Muscle layer of duodenum (tissue), 2 donors: ENCODE measurements around the gene PSMD8.
"Not testable (repeated sequence)": the region's sequence is repeated elsewhere in the genome, so short reads cannot be mapped to it uniquely, and the experiment has no call there.

Source experiments
- H3K27ac ChIP-seq: one replicate; pipeline ENCODE4 v1.7.0; 2013; ENCODE audit warnings: mild to moderate bottlenecking, low read length
- H3K27me3 ChIP-seq: one replicate; pipeline ENCODE4 v1.7.0; 2013; ENCODE audit warnings: low read depth, mild to moderate bottlenecking, control low read depth, low read length
- H3K36me3 ChIP-seq, 2 donors: one replicate each; pipeline ENCODE4 v1.7.0; 2013; ENCODE audit warnings: low read length in 2 of 2, control low read depth in 1 of 2, mild to moderate bottlenecking in 1 of 2; ENCODE audit not compliant: insufficient read depth in 2 of 2, control insufficient read depth in 1 of 2
- H3K4me1 ChIP-seq, 2 donors: one replicate each; pipeline ENCODE4 v1.7.0; 2013; ENCODE audit warnings: low read length in 2 of 2, mild to moderate bottlenecking in 2 of 2, control low read depth in 1 of 2, moderate library complexity in 1 of 2; ENCODE audit not compliant: insufficient read depth in 2 of 2, control insufficient read depth in 1 of 2
- H3K4me3 ChIP-seq, 2 donors: one replicate each; pipeline ENCODE4 v1.7.0; 2013; ENCODE audit warnings: low read length in 2 of 2, low read depth in 1 of 2, mild to moderate bottlenecking in 1 of 2
- H3K9me3 ChIP-seq, 2 donors: one replicate each; pipeline ENCODE4 v1.7.0; 2013; ENCODE audit warnings: low read length in 2 of 2, control low read depth in 1 of 2, mild to moderate bottlenecking in 1 of 2; ENCODE audit not compliant: control insufficient read depth in 1 of 2
- donor health status: healthy.

PSMD8 gene

GRCh38 chr19:38413416-38413815 is 39.0 kb downstream of the PSMD8 start:
- Histone ChIP-seq H3K4me3 (no peak overlapping the region), H3K27me3 (no peaks in the 10 kb centered on the region), H3K9me3 (no peaks in the 10 kb centered on the region), H3K4me1 (peaks cover 0 to 11% of the 10 kb centered on the region in 2 donors), H3K27ac (no peak overlapping the region), H3K36me3 (no peaks in the 10 kb centered on the region)

GRCh38 chr19:38417146-38417543 is 42.8 kb downstream of the PSMD8 start:
- Histone ChIP-seq H3K27me3 (no peaks in the 10 kb centered on the region), H3K4me3 (no peak overlapping the region), H3K36me3 (no peaks in the 10 kb centered on the region), H3K9me3 (no peaks in the 10 kb centered on the region), H3K27ac (no peak overlapping the region), H3K4me1 (peaks cover 0 to 12% of the 10 kb centered on the region in 2 donors)

GRCh38 chr19:38417544-38418506 is 43.5 kb downstream of the PSMD8 start:
- Histone ChIP-seq H3K27ac (no peak overlapping the region), H3K4me1 (peaks cover 0 to 12% of the 10 kb centered on the region in 2 donors), H3K36me3 (no peaks in the 10 kb centered on the region), H3K27me3 (no peaks in the 10 kb centered on the region), H3K4me3 (peak overlapping the region in 1 of 2 donors; percentile 55), H3K9me3 (no peaks in the 10 kb centered on the region)

- Histone ChIP-seq H3K27me3 (no peaks in the 10 kb centered on the region), H3K4me1 (peaks cover 0 to 12% of the 10 kb centered on the region in 2 donors), H3K4me3 (no peak overlapping the region), H3K9me3 (no peaks in the 10 kb centered on the region), H3K27ac (no peak overlapping the region), H3K36me3 (no peaks in the 10 kb centered on the region)
Measured at GRCh38 chr19:38420935-38421334, 46.6 kb downstream of the PSMD8 start.

GRCh38 chr19:38421856-38422255 is 47.5 kb downstream of the PSMD8 start:
- no peaks in the 10 kb centered on the region for H3K27me3 ChIP-seq
- H3K36me3 ChIP-seq, result no peaks in the 10 kb centered on the region
- no peak overlapping the region for H3K27ac ChIP-seq
- H3K4me3 ChIP-seq, result no peak overlapping the region
- peaks cover 0 to 12% of the 10 kb centered on the region in 2 donors for H3K4me1 ChIP-seq
- no peaks in the 10 kb centered on the region for H3K9me3 ChIP-seq

DNA sequence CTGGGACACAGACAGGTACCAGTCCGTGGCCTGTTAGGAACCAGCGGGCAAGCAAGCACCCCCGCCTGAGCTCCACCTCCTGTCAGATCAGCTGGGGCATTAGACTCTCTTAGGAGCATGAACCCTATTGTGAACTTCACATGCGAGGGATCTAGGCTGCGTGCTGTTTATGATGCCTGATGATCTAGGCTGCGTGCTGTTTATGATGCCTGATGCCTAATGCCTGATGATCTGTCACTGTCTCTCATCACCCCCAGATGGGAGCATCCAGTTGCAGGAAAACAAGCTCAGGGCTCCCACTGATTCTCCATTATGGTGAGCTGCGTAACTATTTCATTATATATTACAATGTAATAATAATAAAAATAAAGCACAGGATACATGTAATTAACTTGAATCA is 48.1 kb downstream of the PSMD8 start:
- no peaks in the 10 kb centered on the region for H3K9me3 ChIP-seq
- no peaks in the 10 kb centered on the region for H3K27me3 ChIP-seq
- no peak overlapping the region for H3K4me3 ChIP-seq
- no peak overlapping the region for H3K27ac ChIP-seq
- H3K4me1 ChIP-seq, result peaks cover 0 to 11% of the 10 kb centered on the region in 2 donors
- H3K36me3 ChIP-seq, result no peaks in the 10 kb centered on the region

DNA sequence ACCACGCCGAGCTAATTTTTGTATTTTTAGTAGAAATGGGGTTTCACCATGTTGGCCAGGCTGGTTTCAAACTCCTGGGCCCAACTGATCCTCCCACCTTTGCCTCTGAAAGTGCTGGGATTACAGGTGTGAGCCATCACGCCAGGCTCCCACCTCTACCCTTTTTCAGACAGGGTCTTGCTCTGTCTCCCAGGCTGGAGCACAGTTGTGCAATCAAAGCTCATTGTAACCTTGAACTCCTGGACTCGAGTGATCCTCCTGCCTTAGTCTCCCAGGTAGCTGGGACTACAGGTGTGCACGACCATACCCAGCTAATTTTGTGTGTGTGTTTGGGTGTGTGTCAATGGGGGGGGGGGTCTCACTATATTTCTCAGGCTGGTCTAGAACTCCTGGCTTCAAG is 49.9 kb downstream of the PSMD8 start:
- Histone ChIP-seq H3K9me3 (no peaks in the 10 kb centered on the region), H3K4me1 (no peaks in the 10 kb centered on the region), H3K27ac (no peak overlapping the region), H3K27me3 (no peaks in the 10 kb centered on the region), H3K4me3 (no peak overlapping the region), H3K36me3 (no peaks in the 10 kb centered on the region)

- Histone ChIP-seq H3K4me3 (peak overlapping the region; percentile 21 to 49), H3K4me1 (no peaks in the 10 kb centered on the region), H3K36me3 (no peaks in the 10 kb centered on the region), H3K27ac (no peak overlapping the region), H3K27me3 (no peaks in the 10 kb centered on the region), H3K9me3 (no peaks in the 10 kb centered on the region)
Measured at GRCh38 chr19:38425222-38425809, 50.9 kb downstream of the PSMD8 start.

DNA sequence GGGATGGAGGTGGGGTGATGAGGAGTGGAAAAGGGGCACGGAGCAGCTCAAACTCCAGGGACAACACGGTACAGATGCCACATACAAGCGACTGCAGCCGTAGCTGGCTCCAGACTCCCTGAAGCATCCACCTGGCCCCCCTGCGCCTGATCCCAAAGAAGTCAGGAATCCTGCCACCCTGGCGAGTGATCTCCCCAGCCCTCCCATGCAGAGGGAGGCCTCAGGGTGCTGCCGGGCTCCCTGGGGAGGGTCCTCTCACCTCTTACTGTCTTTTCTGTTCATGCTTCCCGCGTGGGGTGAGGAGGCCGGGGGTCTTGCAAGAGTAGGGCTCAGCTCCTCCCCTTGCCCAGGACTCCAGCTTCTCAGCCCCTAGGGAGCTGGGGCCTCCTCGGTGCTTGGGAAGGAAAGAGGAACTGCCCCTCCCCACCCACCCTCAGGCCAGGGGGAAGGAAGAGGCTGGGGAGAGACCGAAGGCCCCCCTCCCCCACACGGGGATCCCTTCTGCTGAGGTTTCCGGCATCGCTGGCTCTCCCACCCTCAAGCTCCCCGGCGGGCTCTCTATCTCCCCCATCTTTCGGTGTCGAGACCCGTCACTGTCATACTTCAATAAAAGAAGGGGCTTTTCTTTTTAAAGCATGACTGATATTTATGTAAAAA is 51.6 kb downstream of the PSMD8 start, which contains the start of gene RASGRP4:
Gene RASGRP4, minus strand, starts transcription at position 410 of the 657 bp plus-strand sequence. Its CDS starts 128 bp downstream, at position 282.
- H3K9me3 ChIP-seq, result no peaks in the 10 kb centered on the region
- no peak within 1 kb of the TSS for H3K27ac ChIP-seq
- no peaks in the 10 kb centered on the region for H3K4me1 ChIP-seq
- peak within 1 kb of the TSS; percentile 21 to 49 for H3K4me3 ChIP-seq
- no peaks in the 10 kb centered on the region for H3K27me3 ChIP-seq
- H3K36me3 ChIP-seq, result no peaks in the 10 kb centered on the region

- H3K4me1 ChIP-seq, H3K9me3 ChIP-seq, H3K4me3 ChIP-seq, H3K27ac ChIP-seq, H3K36me3 ChIP-seq, H3K27me3 ChIP-seq: not testable (repeated sequence)
Measured at GRCh38 chr19:38427035-38427677, 52.8 kb downstream of the PSMD8 start.
